ENCODE measurements around the gene CHI3L1. TPM values are rescaled to one million over a fixed set of nuclear protein-coding genes. Genes with fewer than 3 reads are reported as not detected.

The CHI3L1 gene
- total RNA-seq, 2 donors from 2014 or later, result 0.85 to 9.4 TPM

DNA sequence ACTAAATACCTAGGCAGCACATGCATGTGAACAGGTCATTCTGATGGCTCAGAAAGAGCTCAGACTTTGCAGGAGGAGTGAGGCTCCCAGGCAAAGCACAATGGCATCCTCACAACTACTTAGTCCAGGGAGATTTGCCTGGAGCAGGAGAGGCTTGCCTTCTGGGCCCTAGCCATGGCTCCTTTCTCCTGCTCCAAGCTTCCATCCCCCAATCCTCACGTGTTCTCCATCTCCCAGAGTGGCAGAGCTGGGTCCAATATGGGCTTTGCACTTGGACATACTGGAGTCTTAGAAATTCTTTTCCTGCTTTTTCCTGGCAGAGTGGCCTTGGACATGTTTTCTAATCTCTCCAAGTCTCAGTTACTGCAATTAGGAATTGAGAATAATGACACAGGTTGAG lies 26.7 kb downstream of the CHI3L1 start:
- no peak overlapping the region for H3K4me3 ChIP-seq

DNA sequence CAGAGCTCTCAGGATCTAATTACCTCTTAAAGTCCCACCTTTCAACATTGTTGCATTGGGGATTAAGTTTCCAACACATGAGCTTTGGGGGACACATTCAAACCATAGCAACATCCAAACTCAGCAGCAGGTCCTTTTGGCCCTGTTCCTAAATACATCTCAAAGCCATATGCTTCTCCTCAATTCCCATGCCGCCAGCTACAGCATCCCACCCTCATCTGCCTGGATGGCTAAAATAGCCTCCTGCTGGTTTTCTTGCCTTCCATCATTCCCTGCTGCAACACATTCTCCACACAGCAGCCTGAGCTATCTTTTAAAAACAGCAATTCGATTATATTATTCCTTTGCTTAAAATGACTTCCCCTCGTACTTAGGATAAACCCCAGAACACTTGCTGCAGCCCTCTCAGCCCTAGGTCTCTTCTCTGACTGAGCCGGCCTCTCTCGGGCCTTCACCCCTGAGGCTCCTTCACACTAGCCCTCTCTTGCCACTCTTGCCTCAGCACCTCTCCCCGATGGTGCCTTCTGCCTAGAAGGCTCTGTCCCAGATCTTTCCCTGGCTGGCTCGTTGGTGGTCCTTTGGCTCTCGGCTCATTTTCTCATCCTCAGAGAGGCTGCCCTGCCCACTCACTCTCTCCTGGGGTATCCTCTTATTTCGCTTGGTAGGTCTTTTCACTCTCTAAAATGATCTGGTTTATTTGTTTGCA lies 27.4 kb downstream of the CHI3L1 start:
- TF ChIP-seq, protein P1, sequence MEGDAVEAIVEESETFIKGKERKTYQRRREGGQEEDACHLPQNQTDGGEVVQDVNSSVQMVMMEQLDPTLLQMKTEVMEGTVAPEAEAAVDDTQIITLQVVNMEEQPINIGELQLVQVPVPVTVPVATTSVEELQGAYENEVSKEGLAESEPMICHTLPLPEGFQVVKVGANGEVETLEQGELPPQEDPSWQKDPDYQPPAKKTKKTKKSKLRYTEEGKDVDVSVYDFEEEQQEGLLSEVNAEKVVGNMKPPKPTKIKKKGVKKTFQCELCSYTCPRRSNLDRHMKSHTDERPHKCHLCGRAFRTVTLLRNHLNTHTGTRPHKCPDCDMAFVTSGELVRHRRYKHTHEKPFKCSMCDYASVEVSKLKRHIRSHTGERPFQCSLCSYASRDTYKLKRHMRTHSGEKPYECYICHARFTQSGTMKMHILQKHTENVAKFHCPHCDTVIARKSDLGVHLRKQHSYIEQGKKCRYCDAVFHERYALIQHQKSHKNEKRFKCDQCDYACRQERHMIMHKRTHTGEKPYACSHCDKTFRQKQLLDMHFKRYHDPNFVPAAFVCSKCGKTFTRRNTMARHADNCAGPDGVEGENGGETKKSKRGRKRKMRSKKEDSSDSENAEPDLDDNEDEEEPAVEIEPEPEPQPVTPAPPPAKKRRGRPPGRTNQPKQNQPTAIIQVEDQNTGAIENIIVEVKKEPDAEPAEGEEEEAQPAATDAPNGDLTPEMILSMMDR (IDR thresholded peaks at IDR 0.05), result no peak
- Histone ChIP-seq H3K4me1 (peaks cover 0 to 4% of the 10 kb centered on the region in 2 donors), H3K9me3 (no peaks in the 10 kb centered on the region), H3K27ac (no peak overlapping the region), H3K36me3 (no peaks in the 10 kb centered on the region), H3K4me3 (no peak overlapping the region), H3K27me3 (no peaks in the 10 kb centered on the region)
- no peak for DNase-seq (ENCODE audit: low spot score)

More for the DNA sequence above, 26.7 kb downstream of the CHI3L1 start:
- no peak for DNase-seq (ENCODE audit: low spot score)
- Histone ChIP-seq H3K9me3 (no peaks in the 10 kb centered on the region), H3K4me1 (no peaks in the 10 kb centered on the region), H3K36me3 (no peaks in the 10 kb centered on the region), H3K27me3 (no peaks in the 10 kb centered on the region), H3K27ac (no peak overlapping the region)
- TF ChIP-seq, protein P1 (IDR thresholded peaks at IDR 0.05), result no peak

DNA sequence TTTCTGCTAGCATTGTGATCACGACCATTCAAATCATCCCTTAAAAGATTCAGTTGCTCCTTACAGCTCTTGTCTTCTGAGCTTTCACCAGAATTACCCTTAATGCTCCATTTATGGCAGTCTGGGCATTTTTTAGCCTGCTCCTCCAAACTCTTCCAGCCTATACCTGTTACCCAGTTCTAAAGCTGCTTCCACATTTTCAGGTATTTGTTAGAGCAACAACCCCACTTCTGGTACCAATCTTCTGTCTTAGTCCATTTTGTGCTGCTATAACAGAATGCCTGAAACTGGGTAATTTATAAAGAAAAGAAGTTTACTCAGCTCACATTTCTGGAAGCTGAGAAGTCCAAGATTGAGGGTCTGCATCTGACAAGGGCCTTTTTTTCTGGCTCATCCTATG lies 28.1 kb downstream of the CHI3L1 start:
- no peaks in the 10 kb centered on the region for H3K9me3 ChIP-seq
- H3K4me1 ChIP-seq, result peaks cover 0 to 11% of the 10 kb centered on the region in 2 donors
- no peaks in the 10 kb centered on the region for H3K27me3 ChIP-seq
- no peak overlapping the region for H3K27ac ChIP-seq
- no peak for DNase-seq (ENCODE audit: low spot score)
- TF ChIP-seq, protein P1 (IDR thresholded peaks at IDR 0.05), result no peak
- no peak overlapping the region for H3K4me3 ChIP-seq
- H3K36me3 ChIP-seq, result no peaks in the 10 kb centered on the region

DNA sequence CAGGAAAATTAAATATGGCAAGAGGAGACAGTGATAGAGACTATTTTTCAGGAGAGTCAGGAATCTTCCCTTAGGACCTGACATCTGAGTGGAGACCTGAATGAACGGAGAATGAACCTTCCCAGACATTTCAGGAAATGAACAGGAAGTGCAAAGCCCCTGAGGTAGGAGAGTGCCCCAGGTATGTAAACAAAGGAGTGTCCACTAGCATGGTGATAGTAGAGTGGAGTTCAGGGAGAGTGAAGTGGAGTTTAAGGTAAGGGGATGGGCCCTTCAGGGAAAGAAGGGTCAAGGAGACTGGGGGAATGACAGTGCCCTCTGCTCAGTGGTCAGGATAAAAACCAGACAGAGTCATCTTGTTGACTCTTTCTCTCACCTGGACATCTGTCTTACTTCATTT lies 30.2 kb downstream of the CHI3L1 start:
- Histone ChIP-seq H3K4me1 (peaks cover 0 to 30% of the 10 kb centered on the region in 2 donors), H3K27me3 (no peaks in the 10 kb centered on the region), H3K4me3 (no peak overlapping the region), H3K9me3 (no peaks in the 10 kb centered on the region), H3K36me3 (no peaks in the 10 kb centered on the region), H3K27ac (no peak overlapping the region)
- DNase-seq (ENCODE audit: low spot score), result no peak
- TF ChIP-seq, protein P1 (IDR thresholded peaks at IDR 0.05), result no peak

DNA sequence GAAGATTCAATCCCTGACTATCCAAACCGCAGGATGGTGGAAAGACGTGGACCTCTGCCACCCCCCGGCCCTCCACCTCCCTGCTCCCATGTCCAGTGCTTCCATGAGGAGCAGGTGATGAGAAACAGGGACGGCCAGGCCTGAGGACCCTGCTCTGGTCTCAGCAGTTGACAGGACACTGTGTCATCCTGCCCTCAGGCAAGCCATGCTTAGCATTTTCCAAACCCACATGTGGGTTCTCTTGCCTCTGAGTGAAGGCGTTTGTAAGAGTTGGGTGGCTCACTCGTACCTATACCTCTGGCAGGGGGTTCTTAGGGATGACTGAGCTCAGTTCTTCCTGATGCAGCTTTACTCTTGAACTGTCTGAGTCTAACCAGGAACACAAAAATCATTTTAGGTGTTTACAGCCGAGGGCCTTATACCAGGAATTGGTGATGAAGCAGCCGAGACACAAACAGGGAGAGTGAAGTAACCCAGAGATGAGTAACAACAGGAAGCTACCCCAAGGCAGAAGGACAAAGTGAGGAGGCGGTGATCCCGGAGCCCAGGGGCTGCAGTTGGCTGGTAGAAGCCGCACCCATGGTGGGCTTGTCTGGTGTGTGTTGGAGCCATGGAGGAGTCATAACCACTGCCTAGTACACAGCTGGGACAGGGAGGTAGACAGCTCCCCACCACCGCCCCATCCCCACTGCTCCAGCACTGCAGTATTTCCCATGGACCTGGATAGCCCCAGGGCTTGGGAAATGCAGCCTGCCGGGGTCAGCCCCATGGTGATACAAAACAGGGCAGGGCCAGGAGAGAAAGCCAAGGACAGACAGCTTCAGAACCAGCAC lies 32.3 kb downstream of the CHI3L1 start:
- Histone ChIP-seq H3K4me3 (no peak overlapping the region), H3K9me3 (no peaks in the 10 kb centered on the region), H3K27me3 (no peaks in the 10 kb centered on the region), H3K27ac (no peak overlapping the region), H3K36me3 (no peaks in the 10 kb centered on the region), H3K4me1 (peaks cover 0 to 36% of the 10 kb centered on the region in 2 donors)
- no peak for DNase-seq (ENCODE audit: low spot score)
- TF ChIP-seq, protein P1 (IDR thresholded peaks at IDR 0.05), result no peak
